Renal cortical epithelial cell (primary cell): ENCODE results near the gene ATP2B3. TPM values are rescaled to one million over a fixed set of nuclear protein-coding genes. Genes with fewer than 3 reads are reported as not detected.

Source experiments
- DNase-seq: peaks from one replicate; pipeline ENCODE4 v3.0.0-alpha.2; 2011; ENCODE audit warnings: low read depth
- total RNA-seq: library from RNA; depleted of rRNA; stranded (reverse); fragments of >200 nt; gene quantifications from 2 replicates; pipeline ENCODE4 v1.2.3, GENCODE V29; 2014

Gene ATP2B3
- total RNA-seq, 1 donor from 2014 or later, result 0.05 TPM

DNA sequence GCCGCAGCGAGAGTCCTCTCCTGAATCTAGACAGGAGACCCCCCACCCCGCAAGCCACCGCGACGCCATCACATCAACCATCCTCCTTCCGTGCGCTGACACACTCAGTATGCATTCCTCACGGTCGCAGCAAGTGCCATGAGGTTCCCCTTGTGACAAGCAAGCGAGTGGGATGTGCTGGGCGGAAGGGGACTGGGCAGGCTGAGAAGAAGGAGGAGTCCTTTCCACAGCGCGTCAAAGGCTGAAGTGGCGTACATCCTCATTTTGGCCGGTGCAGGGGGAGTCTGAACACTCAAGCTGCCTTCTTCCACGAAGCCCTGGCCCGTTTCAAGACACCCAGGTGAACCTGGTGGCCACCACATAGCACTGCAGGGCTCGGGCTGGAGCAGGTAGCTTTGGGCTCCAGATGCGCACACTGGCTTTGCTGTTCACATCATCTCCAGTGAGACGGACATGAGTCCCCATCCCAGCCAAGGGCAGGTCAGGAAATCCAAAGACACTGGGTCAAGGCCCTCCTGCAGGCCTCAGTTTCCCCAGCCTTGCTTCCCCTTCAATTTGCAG lies 51.1 kb downstream of the ATP2B3 start:
- no peak for DNase-seq

GRCh38 chrX:153569475-153569874 lies 52.0 kb downstream of the ATP2B3 start:
- no peak for DNase-seq

DNA sequence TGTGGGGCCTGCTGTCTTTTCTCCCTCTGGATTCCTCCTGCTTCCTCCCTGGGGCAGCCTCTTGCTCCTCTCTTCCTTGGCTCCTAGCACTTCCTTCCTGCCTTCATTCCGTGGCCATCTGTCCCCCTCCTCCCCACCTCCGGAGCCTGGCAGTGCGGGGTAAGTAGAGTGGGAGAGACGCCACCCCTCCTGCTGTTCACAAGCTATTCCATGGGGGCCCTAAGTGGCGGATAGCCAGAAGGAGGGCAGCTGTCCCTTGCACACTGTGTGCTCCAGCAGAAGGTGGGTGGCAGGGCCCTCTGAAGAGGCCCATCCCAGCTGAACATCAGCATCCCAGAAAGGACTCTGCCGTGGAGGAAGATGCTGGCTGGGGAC lies 54.1 kb downstream of the ATP2B3 start:
- no peak for DNase-seq

GRCh38 chrX:153572601-153573000 lies 55.2 kb downstream of the ATP2B3 start:
- DNase-seq, result no peak

DNA sequence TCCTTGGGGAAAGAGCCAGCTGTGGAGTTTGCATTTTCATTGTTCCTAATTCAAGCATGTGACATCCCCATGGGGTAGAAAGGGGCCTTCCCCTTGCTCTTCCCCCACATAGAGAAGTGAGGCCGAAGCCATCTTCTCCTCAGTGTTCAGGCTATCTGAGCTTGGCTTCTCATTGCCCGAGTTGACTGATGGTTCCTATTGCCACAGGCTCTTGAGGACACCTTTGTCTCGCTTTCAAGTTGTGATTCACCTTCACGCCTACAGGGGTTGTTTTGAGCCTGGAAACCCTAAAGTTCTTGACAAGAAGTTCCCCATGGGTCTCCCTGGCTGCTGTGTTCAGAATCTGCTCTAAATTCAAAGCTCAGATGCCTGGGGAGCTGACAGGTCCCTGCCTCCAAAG lies 56.5 kb downstream of the ATP2B3 start:
- no peak for DNase-seq

GRCh38 chrX:153576239-153576870 lies 58.9 kb downstream of the ATP2B3 start:
- no peak for DNase-seq

DNA sequence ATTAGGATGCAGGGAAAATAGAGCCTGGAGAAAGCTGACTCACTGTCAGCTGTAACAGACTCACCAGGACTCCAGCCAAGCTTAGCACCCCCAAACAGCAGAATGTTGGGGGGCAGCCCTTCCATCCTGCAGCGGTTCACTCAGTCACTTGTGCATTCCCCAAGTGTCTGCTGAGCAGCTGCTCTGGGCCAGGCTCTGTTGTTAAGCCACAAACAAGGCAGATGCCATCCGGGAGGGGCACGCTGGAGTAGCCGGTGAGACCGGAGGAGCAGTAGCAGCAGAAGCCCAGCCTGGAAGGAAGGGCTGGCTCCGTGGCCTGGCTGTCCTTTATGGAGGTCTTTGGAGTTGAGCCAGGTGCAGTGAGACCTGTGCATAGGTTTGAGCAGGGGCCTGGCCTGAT lies 59.5 kb downstream of the ATP2B3 start:
- no peak for DNase-seq

GRCh38 chrX:153578200-153578835 lies 60.9 kb downstream of the ATP2B3 start:
- no peak for DNase-seq

- no peak for DNase-seq
These were observed 61.4 kb downstream of the ATP2B3 start for GRCh38 chrX:153578889-153579288.

GRCh38 chrX:153580700-153581386 lies 63.4 kb downstream of the ATP2B3 start:
- DNase-seq, result no peak

- no peak for DNase-seq
These were observed 65.5 kb downstream of the ATP2B3 start for GRCh38 chrX:153582896-153583295.

DNA sequence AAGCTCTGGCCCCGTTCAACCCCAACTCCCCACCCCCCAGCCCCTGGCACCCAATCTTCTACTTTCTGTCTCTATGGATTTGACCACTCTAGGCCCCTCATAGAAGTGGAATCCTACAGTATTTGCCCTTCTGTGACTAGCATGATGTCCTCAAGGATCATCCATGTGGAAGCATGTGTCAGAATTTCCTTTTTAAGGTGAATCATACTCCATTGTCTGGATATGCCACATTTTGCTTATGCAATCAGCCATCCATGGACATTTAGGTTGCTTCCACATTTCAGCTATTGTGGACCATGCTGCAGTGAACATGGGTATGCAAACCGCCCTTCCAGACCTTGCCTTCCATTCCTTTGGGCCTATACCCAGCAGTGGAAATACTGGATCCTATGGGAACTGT lies 66.0 kb downstream of the ATP2B3 start:
- DNase-seq, result no peak

DNA sequence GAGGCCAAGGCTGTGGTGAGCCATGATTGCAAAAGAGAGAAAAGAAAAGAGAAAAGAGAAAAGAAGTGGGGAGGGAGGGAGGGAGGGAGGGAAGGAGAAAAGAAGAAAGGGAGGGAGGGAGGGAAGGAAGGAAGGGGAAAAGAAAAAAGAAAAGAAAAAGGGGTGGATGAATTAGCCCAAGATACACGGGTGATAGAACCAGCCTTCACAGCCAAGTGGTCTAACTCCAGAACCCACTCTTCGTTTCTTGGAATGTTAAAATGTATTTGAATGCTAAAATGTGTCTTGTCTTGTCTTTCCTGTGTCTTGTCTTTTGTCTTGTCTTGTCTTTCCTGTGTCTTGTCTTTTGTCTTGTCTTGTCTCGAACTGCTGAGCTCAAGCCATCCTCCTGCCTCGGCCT lies 68.4 kb downstream of the ATP2B3 start:
- no peak for DNase-seq

DNA sequence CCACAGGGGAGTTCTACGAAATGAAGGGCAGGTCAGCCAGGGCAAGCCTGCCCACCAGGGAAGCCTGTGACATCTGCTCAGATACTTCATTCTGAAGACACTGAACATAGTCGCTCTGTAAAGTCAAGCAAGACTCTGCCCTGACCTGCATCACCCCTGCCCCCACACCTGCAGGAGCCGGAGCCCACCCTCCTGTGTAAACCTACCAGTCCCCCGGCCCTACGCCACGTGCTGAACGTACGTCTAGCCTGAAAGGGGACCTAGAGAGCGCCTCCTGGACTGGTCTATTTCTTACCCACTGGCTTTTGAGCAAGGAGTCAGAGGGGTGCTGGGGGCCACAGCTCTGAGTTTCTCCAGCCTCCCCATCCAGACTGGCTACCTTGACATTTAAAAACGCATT lies 69.9 kb downstream of the ATP2B3 start:
- no peak for DNase-seq

GRCh38 chrX:153588021-153588781 lies 70.8 kb downstream of the ATP2B3 start:
- DNase-seq, result no peak

DNA sequence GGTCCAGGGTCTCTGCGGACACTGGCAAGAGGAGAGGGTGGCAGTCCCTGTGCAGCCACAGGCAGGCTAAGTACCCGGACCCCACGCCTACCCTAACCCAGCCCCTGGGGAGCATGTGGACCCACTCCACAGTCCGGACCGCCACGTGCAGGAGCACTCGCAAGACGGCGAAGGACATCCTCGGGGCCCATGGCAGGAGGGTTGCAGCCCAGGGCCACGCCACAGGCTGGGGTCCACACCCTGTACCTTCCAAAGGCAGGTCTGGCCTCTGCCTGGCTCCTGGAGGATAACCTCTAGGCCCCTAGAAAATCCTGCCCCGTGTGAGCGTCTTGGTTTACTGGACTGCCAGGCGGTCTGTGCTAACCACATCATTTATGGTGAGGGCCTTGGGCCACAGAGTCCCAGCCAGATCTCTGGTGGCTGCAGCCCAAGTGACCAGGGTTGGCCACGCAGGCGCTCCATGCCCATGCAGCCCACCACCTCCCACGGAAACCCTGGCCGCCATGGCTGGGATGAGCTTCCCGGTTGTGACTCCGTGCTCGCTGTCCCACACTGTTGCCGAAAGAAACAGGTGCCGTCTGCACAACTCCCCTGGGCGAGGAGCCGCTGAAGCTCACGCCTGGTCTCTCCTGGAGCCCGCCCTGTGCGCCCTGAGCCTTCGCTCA lies 71.5 kb downstream of the ATP2B3 start:
- no peak for DNase-seq

DNA sequence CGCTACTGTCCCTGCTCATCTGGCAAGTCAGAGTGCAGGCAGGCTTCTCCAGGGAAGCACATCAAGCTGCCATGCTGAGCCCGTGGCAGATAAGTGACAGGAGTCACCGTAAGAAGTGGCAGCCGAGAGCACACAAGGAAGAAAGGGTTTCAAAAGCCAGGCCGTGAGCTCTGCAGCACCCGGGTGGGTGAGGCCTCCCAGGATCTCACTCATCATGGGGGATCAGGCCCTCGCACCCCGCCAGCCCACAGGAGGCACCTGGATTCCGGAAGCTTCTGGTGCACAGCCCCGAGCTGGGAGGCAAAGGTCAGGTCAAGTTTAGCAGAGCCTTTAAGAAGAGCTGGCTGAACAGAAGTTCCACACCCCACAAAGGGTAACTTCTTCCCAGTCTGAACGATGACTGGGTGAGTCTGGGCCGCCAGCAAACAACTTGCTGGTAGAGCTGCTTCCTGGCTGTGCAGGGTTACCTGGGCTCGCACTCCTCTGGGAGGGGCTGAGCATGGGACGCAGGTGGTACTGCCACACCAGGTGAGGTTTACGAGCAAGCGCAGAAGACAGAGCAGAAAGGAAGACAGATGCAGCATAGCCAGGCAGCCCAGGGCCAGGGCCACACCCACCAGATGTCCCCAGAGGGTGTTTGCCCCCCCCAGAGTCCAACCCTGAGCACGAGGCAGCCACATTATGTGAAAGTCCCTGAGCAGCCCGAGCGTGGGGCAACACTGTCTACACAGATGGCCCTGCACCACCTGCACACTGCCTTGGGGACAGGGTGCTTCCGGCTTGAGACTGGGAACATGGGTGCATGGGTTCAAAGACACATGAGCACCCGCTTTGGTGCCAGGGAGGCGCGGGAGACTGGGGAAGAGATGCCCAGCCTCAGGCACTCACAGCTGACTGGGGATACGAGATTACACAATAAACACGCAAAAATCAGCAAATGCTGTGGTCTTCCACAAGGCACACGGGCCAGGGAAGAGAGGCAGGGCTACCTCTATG lies 73.8 kb downstream of the ATP2B3 start:
- no peak for DNase-seq

GRCh38 chrX:153592091-153592833 lies 74.8 kb downstream of the ATP2B3 start:
- no peak for DNase-seq

GRCh38 chrX:153592966-153593688 lies 75.7 kb downstream of the ATP2B3 start:
- DNase-seq, result no peak
